K562 (cell line): ENCODE results near the gene ZNF547. TPM values are rescaled to one million over a fixed set of nuclear protein-coding genes. Genes with fewer than 3 reads are reported as not detected.

Source experiments
- ATAC-seq: fragments of 200-7000 bp; cut with Tn5 transposase; 3 replicates; pipeline ENCODE4 v1.9.1; 2020; ENCODE audit warnings: moderate library complexity
- BruUV-seq: library from RNA; stranded (reverse); fragments of 400-500 nt; replicated peaks from 2 replicates; lab custom pipeline; 2021; lab: Mats Ljungman, UMichigan
- CTCF ChIA-PET: fragments of 300-600 bp; formaldehyde crosslinking; extraction: SDS; loops from one replicate; lab custom pipeline; 2021; ENCODE audit warnings: low intra/inter-chr PET ratio; lab: Yijun Ruan, JAX
- POLR2A ChIA-PET: fragments of 300-600, 350-650 bp; sonication (Branson Sonifier 250); formaldehyde crosslinking; extraction: SDS; loops from one replicate; lab custom pipeline; 2021; ENCODE audit warnings: antibody characterized with exemption, inconsistent platforms; lab: Yijun Ruan, JAX
- DNase-seq, 4 experiments: peaks; one replicate each; pipeline versions ENCODE4 v3.0.0 to v3.0.0-alpha.2; 2011 to 2018; ENCODE audit warnings: low spot score in 3 of 4, mixed read lengths in 3 of 4; ENCODE audit errors: extremely low read depth in 1 of 4
- FAIRE-seq: peaks from 2 replicates; lab custom pipeline; 2011; peaks lifted over from hg19 to GRCh38; lab: Jason Lieb, UNC
- H2AFZ ChIP-seq: 2 replicates; pipeline ENCODE4 v1.6.0; 2011; ENCODE audit warnings: low read depth, low read length, control low read depth, inconsistent platforms
- H3K27ac ChIP-seq: fragments of 200-600 bp; 3 replicates; pipeline ENCODE4 v1.8.0; 2011; ENCODE audit warnings: low read depth, mild to moderate bottlenecking, control low read depth, inconsistent platforms, low read length, moderate library complexity, mixed read lengths; ENCODE audit errors: extremely low read depth
- H3K27me3 ChIP-seq, 2 experiments: fragments of 300-600 bp in 1 of 2; 2 replicates in 1 of 2; 3 replicates in 1 of 2; pipeline versions ENCODE4 v1.6.0 to v1.8.0; 2011; ENCODE audit warnings: inconsistent platforms in 2 of 2, low read length in 2 of 2, mild to moderate bottlenecking in 1 of 2, mixed read lengths in 1 of 2, moderate library complexity in 1 of 2; ENCODE audit not compliant: control insufficient read depth in 2 of 2, insufficient read depth in 2 of 2
- H3K36me3 ChIP-seq: fragments of 300-600 bp; 3 replicates; pipeline ENCODE4 v1.8.0; 2011; ENCODE audit warnings: mild to moderate bottlenecking, low read length, inconsistent platforms; ENCODE audit not compliant: control insufficient read depth, insufficient read depth
- H3K4me1 ChIP-seq, 2 experiments: fragments of 200-600 bp in 1 of 2; replicated peaks in 1 of 2; 2 replicates in 1 of 2; 3 replicates in 1 of 2; pipeline versions ENCODE4 v1.5.1 to v1.8.0; 2011; ENCODE audit warnings: inconsistent platforms in 2 of 2, low read length in 2 of 2, mild to moderate bottlenecking in 1 of 2, mixed read lengths in 1 of 2, moderate library complexity in 1 of 2; ENCODE audit not compliant: control insufficient read depth in 2 of 2, insufficient read depth in 2 of 2
- H3K4me2 ChIP-seq: 2 replicates; pipeline ENCODE4 v1.6.1; 2011; ENCODE audit warnings: low read length, control low read depth, inconsistent platforms, mixed read lengths; ENCODE audit not compliant: insufficient read depth
- H3K4me3 ChIP-seq: fragments of 200-600 bp; sonication (generic), shearing (Covaris generic); 2 replicates; pipeline ENCODE4 v1.5.1; 2016; ENCODE audit warnings: control low read depth, inconsistent platforms
- H3K79me2 ChIP-seq: fragments of 200-600 bp; 3 replicates; pipeline ENCODE4 v1.8.0; 2011; ENCODE audit warnings: low read length, inconsistent platforms; ENCODE audit not compliant: control insufficient read depth, insufficient read depth
- H3K9ac ChIP-seq, 2 experiments: 2 replicates each; pipeline versions ENCODE4 v1.6.0 to v1.6.1; 2011; ENCODE audit warnings: low read depth in 2 of 2, low read length in 2 of 2, control low read depth in 1 of 2, inconsistent platforms in 1 of 2, mild to moderate bottlenecking in 1 of 2, mixed read lengths in 1 of 2; ENCODE audit not compliant: insufficient read depth in 1 of 2
- H3K9me1 ChIP-seq: one replicate; pipeline ENCODE4 v1.6.0; 2011; ENCODE audit warnings: inconsistent platforms, mild to moderate bottlenecking, low read length, moderate library complexity; ENCODE audit not compliant: control insufficient read depth, insufficient read depth
- H3K9me3 ChIP-seq: replicated peaks from 2 replicates; pipeline ENCODE4 v1.5.1; 2011; ENCODE audit warnings: low read depth, low read length, inconsistent platforms; ENCODE audit not compliant: control insufficient read depth, insufficient read depth
- H4K20me1 ChIP-seq: replicated peaks from 2 replicates; pipeline ENCODE4 v1.6.1; 2011; ENCODE audit warnings: low read length, inconsistent platforms, mixed read lengths; ENCODE audit not compliant: control insufficient read depth, insufficient read depth
- ARID3B ChIP-seq: fragments of 250-450 bp; sonication (Bioruptor Pico); IDR thresholded peaks from 2 replicates; pipeline ENCODE4 v1.4.0; 2020; ENCODE audit warnings: borderline replicate concordance
- DACH1 ChIP-seq: fragments of 450-650 bp; IDR thresholded peaks from 2 replicates; pipeline ENCODE4 v1.6.1; 2018; ENCODE audit not compliant: partially characterized antibody
- MEF2A ChIP-seq: IDR thresholded peaks from 2 replicates; pipeline ENCODE4 v1.6.1; 2011; ENCODE audit warnings: low read depth, mild to moderate bottlenecking, low read length, moderate library complexity; ENCODE audit not compliant: control insufficient read depth
- MEF2D ChIP-seq: conservative IDR thresholded peaks from 2 replicates; pipeline ENCODE4 v1.6.1; 2016; ENCODE audit warnings: low read depth, missing genetic modification characterization, missing compliant biosample characterization
- SMC3 ChIP-seq: conservative IDR thresholded peaks from 2 replicates; pipeline ENCODE4 v1.6.1; 2011; ENCODE audit warnings: low read depth, low read length, improper control_type of control experiment; ENCODE audit not compliant: insufficient read depth
- ZNF384 ChIP-seq: IDR thresholded peaks from 2 replicates; pipeline ENCODE4 v1.6.1; 2012; ENCODE audit warnings: low read depth, low read length, improper control_type of control experiment
- WGBS: fragments of 100-300 bp; shearing (Covaris generic); methylation state at CpG from one replicate; pipeline ENCODE4 v1.1.6; 2016; ENCODE audit warnings: low coverage, mixed read lengths; ENCODE audit not compliant: insufficient coverage; ENCODE audit errors: missing lambda C conversion rate; 5-methylcytosine and 5-hydroxymethylcytosine counted together
- in situ Hi-C: fragments of 300-500 bp; cut with MboI; formaldehyde crosslinking; loops from 4 replicates; pipeline ENCODE4 v1.15.0; 2018; ENCODE audit warnings: inconsistent platforms, mixed read lengths
- intact Hi-C: fragments of 100-400 bp; cut with micrococcal nuclease; formaldehyde crosslinking; loops from 2 replicates; pipeline ENCODE4 v1.14.2; 2022
- polyA plus RNA-seq, 8 experiments: library from polyadenylated mRNA; depleted of rRNA in 4 of 8; stranded (reverse) in 5 of 8; unstranded in 3 of 8; fragments of >200 nt; fragmentation: Nextera tagmentation in 2 of 8; fragmentation: Illumina TruSeq in 1 of 8; extraction: Ambion mirVana in 2 of 8; extraction: Trizol in 1 of 8; gene quantifications; 2 replicates each; pipeline versions ENCODE4 v1.2.1 to v1.2.3, GENCODE V29; 2011 to 2014; ENCODE audit warnings: inconsistent platforms in 1 of 8, missing spikeins in 1 of 8
- total RNA-seq, 7 experiments: library from RNA; depleted of rRNA in 6 of 7; stranded (reverse); fragments of >200 nt in 6 of 7; fragmentation: Illumina TruSeq in 2 of 7; extraction: Trizol in 2 of 7; gene quantifications; 2 replicates each; pipeline versions ENCODE4 v1.2.1 to v1.2.3, GENCODE V29; 2011 to 2021; ENCODE audit warnings: low replicate concordance in 1 of 7

ZNF547 gene
- total and polyA plus RNA-seq, 9 of the 15 experiments (the other 6 are each of a cell fraction or from before 2014, with no cell fraction given): 0.03 to 0.96 (median 0.30) TPM

DNA sequence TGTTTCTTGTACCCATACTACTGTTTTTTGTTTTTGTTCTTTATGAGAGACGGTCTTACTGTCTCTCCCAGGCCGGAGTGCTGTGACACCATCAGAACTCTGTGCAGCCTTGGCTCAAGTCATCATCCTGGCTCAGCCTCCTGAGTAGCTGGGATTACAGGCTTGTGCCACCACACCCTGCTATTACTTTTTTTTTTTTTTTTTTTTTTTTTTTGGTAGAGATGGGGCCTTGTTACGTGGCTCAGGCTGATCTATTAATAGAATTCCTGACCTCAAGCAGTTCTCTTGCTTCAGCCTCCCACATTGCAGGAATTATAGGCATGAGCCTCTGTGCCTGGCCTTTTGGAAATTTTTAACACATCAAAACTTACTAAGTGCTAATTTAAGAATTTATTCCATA is 15.2 kb upstream of the ZNF547 start:
- Histone ChIP-seq H2AFZ (no peak overlapping the region), H3K27me3 (no peaks in the 10 kb centered on the region), H3K36me3 (no peaks in the 10 kb centered on the region; the same call in 2 of the 3 replicates), H3K9me1 (no peaks in the 10 kb centered on the region), H3K9me3 (no peaks in the 10 kb centered on the region; the same call in 1 of the 2 replicates), H4K20me1 (no peaks in the 10 kb centered on the region), H3K4me1 (peaks cover 6 to 7% of the 10 kb centered on the region in 2 experiments; a peak in 4 of 5 replicates), H3K4me3 (no peak overlapping the region), H3K79me2 (peaks cover 15% of the 10 kb centered on the region), H3K27ac (no peak overlapping the region), H3K9ac (no peak overlapping the region), H3K4me2 (no peak overlapping the region)
- BruUV-seq: no TSS peak
- no peak for DNase-seq
- no peak for FAIRE-seq
- ChIA-PET POLR2A (no interaction called here), CTCF (no interaction called here)
- intact Hi-C loops: no loop called here
- WGBS: 20% methylated on average over 3 of the region's 3 CpGs
- TF ChIP-seq ARID3B (CRISPR knock-in tag) (no peak), DACH1 (no peak), SMC3 (no peak), ZNF384 (0 out of 2 replicates have a peak, but pooled peaks have one; percentile 31), MEF2A (peak; percentile 75), MEF2D (peak; percentile 70)
- ATAC-seq: no peak
- in situ Hi-C loops: no loop called here
